ENCODE data around the gene EXOSC2. TPM values are rescaled to one million over a fixed set of nuclear protein-coding genes. Genes with fewer than 3 reads are reported as not detected.
A peak's percentile ranks its signal among the peaks of the same experiment; 100 is the strongest.

Gene EXOSC2, protein sequence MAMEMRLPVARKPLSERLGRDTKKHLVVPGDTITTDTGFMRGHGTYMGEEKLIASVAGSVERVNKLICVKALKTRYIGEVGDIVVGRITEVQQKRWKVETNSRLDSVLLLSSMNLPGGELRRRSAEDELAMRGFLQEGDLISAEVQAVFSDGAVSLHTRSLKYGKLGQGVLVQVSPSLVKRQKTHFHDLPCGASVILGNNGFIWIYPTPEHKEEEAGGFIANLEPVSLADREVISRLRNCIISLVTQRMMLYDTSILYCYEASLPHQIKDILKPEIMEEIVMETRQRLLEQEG
- 10 to 100 TPM; 14.3 to 17.4 TPM for polyA plus RNA-seq

- H3K36me3 ChIP-seq (ENCODE audit: control insufficient read depth in 2 of 2, insufficient read depth in 2 of 2, low read length in 1 of 2): peaks cover 5 to 7% of the 10 kb centered on the region in 2 donors
- H3K9me3 ChIP-seq (ENCODE audit: control insufficient read depth in 2 of 2, insufficient read depth in 1 of 2, low read depth in 1 of 2, low read length in 1 of 2): no peaks in the 10 kb centered on the region
- H3K27ac ChIP-seq (ENCODE audit: low read depth in 2 of 2, low read length in 1 of 2): peak within 1 kb of the TSS; percentile 5 to 84
- 0% methylated on average over 40 of the region's 40 CpGs for WGBS, 2 donors
- peaks cover 0 to 7% of the 10 kb centered on the region in 2 donors for H3K4me1 ChIP-seq (ENCODE audit: control insufficient read depth in 2 of 2, insufficient read depth in 2 of 2, low read length in 1 of 2)
- H3K4me3 ChIP-seq (ENCODE audit: low read depth in 1 of 2, low read length in 2 of 2): peak within 1 kb of the TSS; percentile 69 to 78
- no peaks in the 10 kb centered on the region for H3K27me3 ChIP-seq (ENCODE audit: control insufficient read depth in 1 of 2, insufficient read depth in 2 of 2, low read length in 2 of 2)
These were observed at the start of gene EXOSC2 for GRCh38 chr9:130693426-130694191. Gene EXOSC2 (plus strand): TSS chr9:130693780. CDS start chr9:130693792, 12 bp downstream.

DNA sequence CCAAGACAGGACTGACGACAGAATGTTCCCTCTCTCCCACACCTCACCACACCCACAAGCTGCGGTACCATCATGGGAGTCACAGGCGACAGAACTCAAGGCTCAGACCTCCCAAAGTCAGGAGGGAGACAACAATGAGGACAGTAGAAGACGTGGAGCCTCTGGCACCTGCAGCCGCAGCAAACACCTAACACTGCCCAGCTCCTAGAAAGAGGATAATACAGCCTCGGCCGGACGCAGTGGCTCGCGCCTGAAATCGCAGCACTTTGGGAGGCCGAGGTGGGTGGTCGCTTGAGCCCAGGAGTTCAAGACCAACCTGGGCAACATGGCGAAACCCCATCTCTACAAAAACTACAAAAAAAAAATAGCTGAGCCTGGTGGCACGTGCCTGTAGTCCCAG is 42.4 kb upstream of the EXOSC2 start:
- 79 to 80% methylated on average over 15 of the region's 15 CpGs for WGBS, 2 donors

DNA sequence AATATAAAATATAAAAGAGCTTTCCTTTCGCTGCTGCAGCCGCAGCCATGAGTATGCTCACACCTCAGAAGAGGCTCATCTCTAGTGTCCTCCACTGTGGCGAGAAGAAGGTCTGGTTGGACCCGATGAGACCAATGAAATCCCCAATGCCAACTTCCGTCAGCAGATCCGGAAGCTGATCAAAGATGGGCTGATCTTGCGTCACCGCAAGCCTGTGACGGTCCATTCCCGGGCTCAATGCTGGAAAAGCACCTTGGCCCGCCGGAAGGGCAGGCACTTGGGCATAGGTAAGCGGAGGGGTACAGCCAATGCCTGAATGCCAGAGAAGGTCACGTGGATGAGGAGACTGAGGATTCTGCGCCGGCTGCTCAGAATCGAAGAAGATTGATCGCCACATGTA is 41.8 kb upstream of the EXOSC2 start:
- Histone ChIP-seq H3K4me1 (ENCODE audit: control insufficient read depth in 2 of 2, insufficient read depth in 2 of 2, low read length in 1 of 2) (no peaks in the 10 kb centered on the region), H3K9me3 (ENCODE audit: control insufficient read depth in 2 of 2, insufficient read depth in 1 of 2, low read depth in 1 of 2, low read length in 1 of 2) (peaks cover 0 to 5% of the 10 kb centered on the region in 2 donors), H3K27ac (ENCODE audit: low read depth in 2 of 2, low read length in 1 of 2) (no peak overlapping the region), H3K27me3 (ENCODE audit: control insufficient read depth in 1 of 2, insufficient read depth in 2 of 2, low read length in 2 of 2) (peaks cover 0 to 8% of the 10 kb centered on the region in 2 donors), H3K36me3 (ENCODE audit: control insufficient read depth in 2 of 2, insufficient read depth in 2 of 2, low read length in 1 of 2) (no peaks in the 10 kb centered on the region), H3K4me3 (ENCODE audit: low read depth in 1 of 2, low read length in 2 of 2) (no peak overlapping the region)
- 94% methylated on average over 18 of the region's 18 CpGs for WGBS, 2 donors

More for the DNA sequence above, 42.4 kb upstream of the EXOSC2 start:
- Histone ChIP-seq H3K9me3 (ENCODE audit: control insufficient read depth in 2 of 2, insufficient read depth in 1 of 2, low read depth in 1 of 2, low read length in 1 of 2) (peaks cover 0 to 2% of the 10 kb centered on the region in 2 donors), H3K4me1 (ENCODE audit: control insufficient read depth in 2 of 2, insufficient read depth in 2 of 2, low read length in 1 of 2) (no peaks in the 10 kb centered on the region), H3K36me3 (ENCODE audit: control insufficient read depth in 2 of 2, insufficient read depth in 2 of 2, low read length in 1 of 2) (no peaks in the 10 kb centered on the region), H3K27me3 (ENCODE audit: control insufficient read depth in 1 of 2, insufficient read depth in 2 of 2, low read length in 2 of 2) (peaks cover 0 to 7% of the 10 kb centered on the region in 2 donors), H3K27ac (ENCODE audit: low read depth in 2 of 2, low read length in 1 of 2) (no peak overlapping the region), H3K4me3 (ENCODE audit: low read depth in 1 of 2, low read length in 2 of 2) (no peak overlapping the region)

DNA sequence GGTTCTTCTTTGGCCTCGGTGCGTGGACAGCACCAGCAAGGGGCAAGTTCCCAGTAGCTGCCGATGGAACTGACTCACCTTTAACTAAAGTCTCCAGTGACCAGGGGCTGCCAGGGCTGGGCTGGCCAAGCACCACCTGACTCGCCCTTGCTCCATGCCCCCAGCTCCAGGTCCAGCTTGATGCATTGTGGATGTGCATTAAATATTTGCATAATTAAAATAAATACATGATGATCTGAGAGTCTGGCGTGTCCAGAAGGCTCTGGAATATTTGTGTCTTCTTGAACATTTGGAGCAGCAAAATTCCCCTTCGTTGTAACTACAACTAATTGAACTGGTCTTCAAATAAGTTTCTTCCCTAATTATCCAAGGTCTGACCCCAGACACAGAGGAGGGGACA is 38.7 kb upstream of the EXOSC2 start:
- Histone ChIP-seq H3K27me3 (ENCODE audit: control insufficient read depth in 1 of 2, insufficient read depth in 2 of 2, low read length in 2 of 2) (peaks cover 0 to 28% of the 10 kb centered on the region in 2 donors), H3K27ac (ENCODE audit: low read depth in 2 of 2, low read length in 1 of 2) (no peak overlapping the region), H3K4me3 (ENCODE audit: low read depth in 1 of 2, low read length in 2 of 2) (no peak overlapping the region), H3K9me3 (ENCODE audit: control insufficient read depth in 2 of 2, insufficient read depth in 1 of 2, low read depth in 1 of 2, low read length in 1 of 2) (peaks cover 0 to 12% of the 10 kb centered on the region in 2 donors), H3K36me3 (ENCODE audit: control insufficient read depth in 2 of 2, insufficient read depth in 2 of 2, low read length in 1 of 2) (no peaks in the 10 kb centered on the region), H3K4me1 (ENCODE audit: control insufficient read depth in 2 of 2, insufficient read depth in 2 of 2, low read length in 1 of 2) (peaks cover 0 to under 1% of the 10 kb centered on the region in 2 donors)
- 78 to 81% methylated on average over 6 of the region's 6 CpGs for WGBS, 2 donors

DNA sequence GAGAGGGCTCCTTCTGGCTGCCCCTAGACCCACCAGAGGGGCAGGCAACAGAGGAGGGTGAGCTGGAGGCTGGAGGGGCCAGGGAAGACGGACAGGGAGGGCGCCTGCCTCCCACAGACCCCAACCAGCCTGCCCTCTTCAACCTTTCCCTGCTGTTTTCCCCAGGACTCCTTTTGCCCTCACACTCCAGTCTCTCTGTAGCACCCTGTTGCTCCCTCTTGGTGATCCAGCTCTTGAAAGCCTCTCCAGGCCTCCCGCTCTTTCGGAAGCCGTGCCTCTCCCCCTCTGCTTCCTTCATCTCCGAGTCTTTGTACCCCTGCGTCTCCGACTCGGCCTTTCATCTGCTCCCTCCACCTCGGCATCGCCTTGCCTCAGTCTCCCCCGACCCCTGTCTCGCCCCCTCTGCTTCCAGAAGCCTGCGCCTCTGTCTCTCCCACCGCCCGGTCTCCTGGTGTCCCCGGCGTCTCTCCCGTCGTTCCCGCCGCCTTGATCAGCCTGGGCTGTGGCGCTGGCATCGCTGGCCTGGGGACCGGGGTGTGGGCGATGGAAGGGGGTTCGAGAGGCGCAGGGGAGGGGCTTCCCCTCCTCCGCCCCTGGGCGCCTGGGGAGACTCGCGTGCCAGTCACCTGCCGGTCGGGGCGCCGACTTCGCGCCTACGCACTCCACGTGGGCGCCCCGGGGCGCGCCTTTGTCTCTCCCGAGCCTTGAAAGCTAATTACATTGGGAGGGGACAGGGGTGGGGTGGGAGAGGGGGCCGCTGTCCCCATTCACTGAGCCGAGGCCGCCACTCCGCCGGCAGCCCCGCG is 34.5 kb upstream of the EXOSC2 start:
- Histone ChIP-seq H3K36me3 (ENCODE audit: control insufficient read depth in 2 of 2, insufficient read depth in 2 of 2, low read length in 1 of 2) (no peaks in the 10 kb centered on the region), H3K4me1 (ENCODE audit: control insufficient read depth in 2 of 2, insufficient read depth in 2 of 2, low read length in 1 of 2) (peaks cover 16 to 24% of the 10 kb centered on the region in 2 donors), H3K27ac (ENCODE audit: low read depth in 2 of 2, low read length in 1 of 2) (no peak overlapping the region), H3K9me3 (ENCODE audit: control insufficient read depth in 2 of 2, insufficient read depth in 1 of 2, low read depth in 1 of 2, low read length in 1 of 2) (peaks cover 0 to 12% of the 10 kb centered on the region in 2 donors), H3K27me3 (ENCODE audit: control insufficient read depth in 1 of 2, insufficient read depth in 2 of 2, low read length in 2 of 2) (peaks cover 8 to 64% of the 10 kb centered on the region in 2 donors), H3K4me3 (ENCODE audit: low read depth in 1 of 2, low read length in 2 of 2) (no peak overlapping the region)
- 21% methylated on average over 40 to 52 of the region's 52 CpGs for WGBS, 2 donors

- Histone ChIP-seq H3K4me3 (ENCODE audit: low read depth in 1 of 2, low read length in 2 of 2) (no peak overlapping the region), H3K27me3 (ENCODE audit: control insufficient read depth in 1 of 2, insufficient read depth in 2 of 2, low read length in 2 of 2) (peaks cover 8 to 70% of the 10 kb centered on the region in 2 donors), H3K27ac (ENCODE audit: low read depth in 2 of 2, low read length in 1 of 2) (no peak overlapping the region), H3K36me3 (ENCODE audit: control insufficient read depth in 2 of 2, insufficient read depth in 2 of 2, low read length in 1 of 2) (no peaks in the 10 kb centered on the region), H3K4me1 (ENCODE audit: control insufficient read depth in 2 of 2, insufficient read depth in 2 of 2, low read length in 1 of 2) (peaks cover 20 to 29% of the 10 kb centered on the region in 2 donors), H3K9me3 (ENCODE audit: control insufficient read depth in 2 of 2, insufficient read depth in 1 of 2, low read depth in 1 of 2, low read length in 1 of 2) (peaks cover 0 to 12% of the 10 kb centered on the region in 2 donors)
- 3 to 6% methylated on average over 47 to 58 of the region's 58 CpGs for WGBS, 2 donors
These were observed 33.8 kb upstream of the EXOSC2 start for GRCh38 chr9:130659699-130660248.

DNA sequence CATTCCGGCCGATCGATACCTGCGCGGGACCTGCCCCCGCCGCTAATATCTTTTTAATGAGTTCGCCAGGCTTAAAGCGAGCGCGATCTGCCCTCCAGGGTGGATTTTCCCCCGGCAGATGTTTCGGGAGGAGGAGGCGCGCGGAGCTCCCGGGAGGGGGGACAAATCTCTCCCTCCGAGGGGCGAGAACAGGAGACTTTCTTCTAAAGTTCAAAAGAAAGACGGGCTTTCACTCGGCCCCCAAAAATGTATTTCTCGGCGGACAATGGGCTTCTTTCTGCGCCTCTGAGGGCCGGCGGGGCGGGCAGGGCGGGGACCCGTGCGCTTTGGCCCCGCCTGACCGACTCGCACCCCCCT is 33.3 kb upstream of the EXOSC2 start:
- Histone ChIP-seq H3K27me3 (ENCODE audit: control insufficient read depth in 1 of 2, insufficient read depth in 2 of 2, low read length in 2 of 2) (peaks cover 8 to 73% of the 10 kb centered on the region in 2 donors), H3K4me3 (ENCODE audit: low read depth in 1 of 2, low read length in 2 of 2) (peak overlapping the region in 1 of 2 donors; percentile 39), H3K4me1 (ENCODE audit: control insufficient read depth in 2 of 2, insufficient read depth in 2 of 2, low read length in 1 of 2) (peaks cover 20 to 31% of the 10 kb centered on the region in 2 donors), H3K9me3 (ENCODE audit: control insufficient read depth in 2 of 2, insufficient read depth in 1 of 2, low read depth in 1 of 2, low read length in 1 of 2) (peaks cover 0 to 12% of the 10 kb centered on the region in 2 donors), H3K27ac (ENCODE audit: low read depth in 2 of 2, low read length in 1 of 2) (no peak overlapping the region), H3K36me3 (ENCODE audit: control insufficient read depth in 2 of 2, insufficient read depth in 2 of 2, low read length in 1 of 2) (no peaks in the 10 kb centered on the region)
- WGBS, 2 donors: 2 to 3% methylated on average over 33 of the region's 33 CpGs

- Histone ChIP-seq H3K4me3 (ENCODE audit: low read depth in 1 of 2, low read length in 2 of 2) (peak overlapping the region; percentile 24 to 39), H3K9me3 (ENCODE audit: control insufficient read depth in 2 of 2, insufficient read depth in 1 of 2, low read depth in 1 of 2, low read length in 1 of 2) (peaks cover 0 to 12% of the 10 kb centered on the region in 2 donors), H3K27me3 (ENCODE audit: control insufficient read depth in 1 of 2, insufficient read depth in 2 of 2, low read length in 2 of 2) (peaks cover 8 to 77% of the 10 kb centered on the region in 2 donors), H3K4me1 (ENCODE audit: control insufficient read depth in 2 of 2, insufficient read depth in 2 of 2, low read length in 1 of 2) (peaks cover 23 to 33% of the 10 kb centered on the region in 2 donors), H3K36me3 (ENCODE audit: control insufficient read depth in 2 of 2, insufficient read depth in 2 of 2, low read length in 1 of 2) (no peaks in the 10 kb centered on the region), H3K27ac (ENCODE audit: low read depth in 2 of 2, low read length in 1 of 2) (no peak overlapping the region)
- 1 to 2% methylated on average over 66 to 82 of the region's 82 CpGs for whole genome bisulfite sequencing, 2 donors
These were observed 32.7 kb upstream of the EXOSC2 start for GRCh38 chr9:130660683-130661450.

Measured in esophagus (tissue), 2 donors.